T-helper 2 cell treated with Interferon-gamma antibody and Interleukin-4, amounts not matched to agents 100 ng/mL and 5 ng/mL, for 36 hours (primary cell): ENCODE data around the gene NRCAM. TPM values are rescaled to one million over a fixed set of nuclear protein-coding genes. Genes with fewer than 3 reads are reported as not detected.
"Not testable (repeated sequence)": the region's sequence is repeated elsewhere in the genome, so short reads cannot be mapped to it uniquely, and the experiment has no call there.

Experiments
- intact Hi-C: fragments of 100-400 bp; cut with micrococcal nuclease; formaldehyde crosslinking; loops from one replicate; pipeline ENCODE4 v1.15.1; 2023
- total RNA-seq: library from RNA; stranded (reverse); gene quantifications from 2 replicates; pipeline ENCODE4 v1.2.3, GENCODE V29; 2022

The NRCAM gene
- total RNA-seq = 0.16 TPM in 1 of 2 replicates, not detected in the other

DNA sequence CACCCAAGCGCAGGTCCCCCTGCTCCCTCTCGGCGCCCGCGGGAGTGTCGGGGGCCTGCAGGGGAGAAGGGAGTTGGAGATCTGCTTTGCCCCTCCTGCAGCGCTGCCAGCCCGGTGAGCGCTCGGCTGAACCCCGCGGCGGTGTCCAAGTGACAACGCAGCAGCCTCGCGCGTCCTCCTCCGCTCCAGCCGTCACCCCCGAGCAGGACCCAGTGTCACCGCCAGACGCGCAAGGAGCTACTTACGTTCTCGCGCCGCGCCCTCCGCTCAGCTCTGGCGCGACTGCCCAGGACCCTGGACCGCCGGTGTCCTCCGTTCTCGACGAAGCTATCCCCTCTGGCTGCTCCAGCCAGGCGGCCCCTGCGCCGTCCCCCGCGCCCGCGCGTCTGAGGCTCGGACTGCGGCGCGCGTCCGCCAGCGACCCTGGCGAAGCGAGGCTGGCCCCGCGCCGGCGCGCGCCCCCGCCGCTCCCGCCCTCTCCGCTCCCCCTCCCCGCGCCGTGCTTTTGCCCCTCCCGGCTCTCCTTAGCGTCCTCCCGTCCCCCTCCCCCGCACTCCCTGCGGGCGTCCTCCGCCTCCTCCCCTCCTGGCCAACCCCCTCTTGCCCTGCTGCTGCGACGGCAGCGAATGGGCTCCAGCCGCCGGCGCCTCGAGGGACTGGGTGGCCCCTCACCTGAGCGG is at the start of gene NRCAM:
NRCAM (minus strand) TSS at position 439 of the 680 bp plus-strand sequence. CDS start 216,372 bp downstream, outside the sequence.
- intact Hi-C loops = no loop called here

DNA sequence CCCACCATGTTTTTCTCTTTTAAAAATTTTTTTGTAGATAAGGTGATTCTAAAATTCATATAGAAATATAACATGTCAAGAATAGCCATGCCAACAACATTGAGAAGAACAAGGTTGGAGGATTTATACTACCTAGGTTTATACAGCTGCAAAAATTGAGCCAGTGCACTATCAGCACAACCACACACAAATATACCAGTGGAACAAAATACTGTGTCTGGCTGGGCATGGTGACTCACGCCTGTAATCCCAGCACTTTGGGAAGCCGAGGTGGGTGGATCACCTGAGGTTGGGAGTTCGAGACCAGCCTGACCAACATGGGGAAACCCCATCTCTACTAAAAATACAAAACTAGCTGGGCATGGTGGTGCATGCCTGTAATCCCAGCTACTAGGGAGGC is 48.3 kb upstream of the NRCAM start:
- intact Hi-C loops = not testable (repeated sequence)

DNA sequence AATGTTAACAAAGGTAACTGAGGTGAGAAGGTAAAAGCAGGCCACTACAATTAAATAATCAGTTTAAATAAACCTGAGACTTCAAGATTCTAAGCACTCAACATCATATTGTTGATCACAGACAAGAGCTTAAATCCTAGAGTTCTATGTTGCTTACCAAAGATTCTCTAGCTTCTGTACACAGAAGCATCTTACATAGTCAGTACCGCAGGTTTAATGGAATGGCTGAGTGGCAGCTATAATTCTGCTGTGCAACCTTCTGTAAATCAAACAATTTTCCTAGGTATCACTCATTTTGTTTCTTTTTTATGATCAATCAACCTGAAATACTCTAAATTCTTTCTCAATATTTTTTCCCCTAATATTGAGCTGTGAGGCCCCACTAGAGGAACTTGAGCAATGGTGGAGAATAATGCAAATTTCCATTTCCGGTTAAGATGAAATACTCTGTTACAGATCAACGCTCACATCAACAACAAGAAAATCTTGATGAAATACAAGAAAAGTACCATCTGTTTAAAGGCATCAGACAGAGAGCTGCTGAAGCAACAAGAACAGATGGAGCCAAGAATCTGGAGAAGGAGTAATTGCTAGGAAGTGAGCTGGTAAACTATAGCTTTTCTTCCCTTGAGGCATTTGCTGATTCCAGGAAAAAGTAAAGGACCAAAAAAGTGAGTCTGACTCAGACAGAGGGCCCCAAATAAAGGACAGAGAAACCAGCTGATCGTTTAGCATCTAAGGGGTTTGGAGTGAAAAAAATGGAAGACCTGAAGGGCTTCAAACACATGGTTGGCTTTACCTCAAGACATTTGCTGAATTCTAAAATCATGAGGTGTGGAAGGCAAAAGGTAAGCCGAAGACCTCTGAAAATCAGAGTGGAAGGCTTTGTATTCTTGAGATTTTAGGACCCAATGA is 47.1 kb upstream of the NRCAM start:
- intact Hi-C loops = no loop called here

DNA sequence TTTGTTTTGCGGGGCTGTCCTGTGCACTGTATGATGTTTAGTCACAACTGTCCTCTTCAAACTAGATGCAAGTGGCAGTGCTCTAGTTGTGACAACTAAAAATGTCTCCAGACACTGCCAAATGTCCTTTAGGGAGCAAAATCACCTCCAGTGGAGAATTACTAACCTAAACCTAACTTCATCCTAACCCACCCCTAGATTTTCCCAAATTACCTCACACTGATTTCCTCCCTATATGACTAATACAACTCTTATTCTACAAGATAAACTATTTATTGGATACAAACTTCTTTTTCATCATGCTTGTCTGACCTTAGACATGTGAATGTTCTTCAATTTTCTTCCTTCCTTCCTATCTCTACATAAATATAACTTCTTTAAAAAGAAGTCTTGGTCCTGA is 43.3 kb upstream of the NRCAM start:
- intact Hi-C loops = loop anchor here (5.0 kb wide), 1 partner anchor 47 kb away; no protein-coding TSS in a partner anchor

DNA sequence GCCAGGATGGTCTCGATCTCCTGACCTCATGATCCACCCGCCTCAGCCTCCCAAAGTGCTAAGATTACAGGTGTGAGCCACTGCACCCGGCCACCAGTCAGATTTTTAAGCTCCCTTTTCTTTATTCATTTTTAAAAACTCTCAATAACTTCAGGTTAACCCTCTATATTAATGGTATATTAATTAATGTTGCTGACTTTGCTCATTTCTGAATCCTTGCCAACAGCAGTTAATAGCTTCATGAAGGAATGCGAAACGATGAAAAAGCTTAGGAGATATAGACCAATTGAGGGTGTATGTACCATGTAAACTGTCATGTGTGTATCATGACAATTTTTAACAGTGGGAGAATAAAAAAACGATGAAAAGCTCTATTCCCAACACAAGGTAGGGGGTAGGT is 42.2 kb upstream of the NRCAM start:
- intact Hi-C loops = loop anchor here (5.0 kb wide), 1 partner anchor 46 kb away; no protein-coding TSS in a partner anchor

DNA sequence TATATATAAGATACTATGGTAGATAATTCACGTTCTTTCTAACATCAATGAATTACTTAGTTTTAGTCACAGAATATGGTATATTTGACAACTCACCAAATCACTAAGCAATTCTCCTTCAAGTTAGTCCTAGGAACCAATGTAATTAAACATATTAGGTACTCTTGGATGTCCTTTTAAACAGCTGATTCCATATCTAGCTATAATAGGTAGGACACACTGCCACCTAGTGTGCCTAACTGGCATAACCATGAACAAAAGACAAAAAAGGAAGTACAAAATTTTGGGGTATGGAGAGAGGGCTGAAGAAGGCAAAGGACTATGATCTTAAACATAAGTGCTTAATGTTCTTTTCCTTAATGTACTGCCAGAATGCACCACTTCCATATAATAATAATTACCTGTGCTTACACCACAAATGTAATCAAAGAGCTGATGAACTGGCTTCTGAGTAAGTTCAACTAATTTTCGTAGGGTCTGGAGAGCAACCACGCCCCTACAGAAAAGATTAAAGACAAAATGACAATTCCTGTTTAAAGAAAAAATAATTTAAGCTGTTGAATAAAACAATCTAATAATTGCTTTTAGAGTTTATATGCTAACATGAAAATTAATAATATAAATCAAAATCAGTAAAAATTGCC is 41.0 kb upstream of the NRCAM start:
- intact Hi-C loops = loop anchor here (1.0 to 5.0 kb wide), 2 partner anchors 45 to 316 kb away; no protein-coding TSS in a partner anchor

DNA sequence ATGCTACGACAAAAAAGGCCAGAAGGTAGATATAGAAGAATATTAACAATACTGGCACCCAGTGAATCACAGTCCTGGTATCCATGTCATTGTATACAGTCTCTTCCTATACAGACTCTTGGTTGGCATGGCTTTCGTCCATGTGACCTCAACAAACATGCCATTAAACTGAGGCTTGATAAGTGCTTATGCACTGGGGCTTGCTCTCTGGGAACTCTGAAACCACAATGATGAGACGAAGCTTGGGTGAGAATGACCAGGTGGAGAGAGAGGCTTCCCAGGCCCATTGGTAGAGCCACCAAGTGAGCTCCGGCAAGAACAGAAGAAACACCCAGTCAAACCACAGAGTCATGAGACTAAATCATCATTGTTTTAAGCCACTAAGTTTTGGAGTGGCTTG is 36.5 kb upstream of the NRCAM start:
- intact Hi-C loops = no loop called here

DNA sequence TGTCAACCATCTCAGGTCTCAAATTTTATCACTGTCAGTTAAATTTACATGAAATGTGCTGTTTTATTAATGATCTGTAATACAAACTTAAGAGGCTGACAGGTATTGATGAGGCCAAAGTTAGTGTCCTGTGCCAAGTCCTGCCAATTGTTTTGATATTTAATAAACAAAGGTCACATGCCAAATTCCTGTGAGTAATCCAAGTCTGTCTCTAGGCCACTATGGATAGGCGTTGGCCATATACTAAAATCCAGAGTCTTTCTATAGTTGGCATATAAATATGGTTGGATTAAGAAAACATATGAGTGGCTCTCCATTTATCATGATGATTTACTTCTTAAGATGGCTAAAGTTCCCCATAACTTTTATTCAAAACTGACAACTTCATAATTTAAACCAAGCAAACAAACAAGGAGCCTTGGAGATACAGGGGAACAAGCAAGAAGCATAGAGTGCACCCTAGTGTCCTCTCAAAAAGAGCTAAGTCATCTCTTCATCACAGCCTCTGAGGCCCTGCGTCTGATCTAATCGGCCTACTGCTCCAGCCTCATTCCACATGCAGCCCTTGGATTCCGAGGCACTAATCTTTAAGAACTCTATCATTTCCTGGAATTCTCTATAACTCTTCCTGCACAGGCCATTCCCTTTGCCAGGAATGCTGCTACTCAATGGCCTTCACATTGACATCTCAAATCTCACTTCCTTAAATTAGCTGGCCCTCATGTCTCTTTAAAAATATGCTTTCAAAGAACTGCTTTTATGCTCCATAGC is 32.7 kb upstream of the NRCAM start:
- intact Hi-C loops = no loop called here

DNA sequence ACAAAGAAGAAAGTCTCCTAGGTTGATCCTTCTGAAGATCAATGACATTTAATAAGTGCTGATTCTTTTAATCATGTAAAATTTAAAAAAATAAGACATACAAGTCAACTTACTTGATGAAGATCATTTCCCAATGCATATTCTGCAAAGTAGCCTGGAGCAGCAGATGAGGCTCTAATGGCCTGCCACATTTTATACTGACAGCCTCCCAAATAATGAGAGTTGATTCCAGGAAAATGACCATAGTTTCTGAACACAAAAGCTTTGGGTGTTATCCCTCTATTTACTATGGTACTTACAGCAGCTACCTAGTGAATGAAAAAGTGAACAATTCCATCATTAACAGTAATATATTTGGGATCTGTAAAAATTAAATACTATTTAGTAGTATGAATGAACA is 31.4 kb upstream of the NRCAM start:
- intact Hi-C loops = no loop called here

DNA sequence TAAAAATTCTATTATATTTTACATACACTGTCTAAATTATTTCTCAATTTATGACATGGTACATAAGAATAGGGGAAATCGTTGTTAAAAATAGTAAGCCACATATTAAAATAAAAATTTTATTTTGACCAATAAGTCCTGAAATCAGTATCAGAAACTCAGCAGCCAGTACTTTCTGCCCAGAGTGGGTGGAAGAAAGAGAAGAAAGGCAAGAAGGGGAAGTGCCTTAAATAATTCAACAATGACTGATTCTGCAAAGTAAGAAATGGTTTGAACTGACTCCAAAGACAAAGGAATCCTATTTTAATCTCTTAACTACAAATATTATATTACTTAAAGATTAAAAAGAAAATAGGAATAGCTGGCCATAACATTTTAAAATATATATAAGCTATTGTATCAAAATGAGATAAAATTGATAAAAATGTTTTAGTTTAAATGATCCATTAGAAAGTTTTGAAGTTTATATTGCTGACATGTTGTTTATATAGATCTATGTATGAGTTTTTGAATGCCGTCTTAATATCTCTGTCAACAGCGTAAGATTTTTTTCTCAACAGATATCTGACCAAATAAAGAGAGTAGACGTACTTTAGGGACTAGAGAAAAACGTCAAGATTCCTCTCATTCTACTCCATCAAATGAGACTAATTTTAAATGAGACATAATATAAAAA is 30.2 kb upstream of the NRCAM start:
- intact Hi-C loops = no loop called here

DNA sequence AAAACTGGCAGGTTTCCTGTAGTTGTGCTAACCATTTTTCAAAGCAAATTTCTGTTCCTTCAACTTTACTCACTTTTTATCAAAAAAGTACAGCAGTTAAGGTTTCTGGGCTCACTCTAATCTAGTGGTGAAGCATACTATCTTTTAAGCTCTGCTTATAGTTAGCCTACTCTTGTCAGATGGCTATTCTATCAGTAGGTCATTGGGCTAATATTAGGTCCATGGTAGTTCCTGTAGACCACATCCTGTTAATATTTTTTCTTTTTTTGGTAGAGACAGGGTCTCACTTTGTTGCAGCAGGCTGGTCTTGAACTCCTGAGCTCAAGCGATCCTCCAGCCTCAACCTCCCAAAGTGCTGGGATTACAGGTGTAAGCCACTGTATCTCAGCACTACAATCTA is 27.9 kb upstream of the NRCAM start:
- intact Hi-C loops = no loop called here

DNA sequence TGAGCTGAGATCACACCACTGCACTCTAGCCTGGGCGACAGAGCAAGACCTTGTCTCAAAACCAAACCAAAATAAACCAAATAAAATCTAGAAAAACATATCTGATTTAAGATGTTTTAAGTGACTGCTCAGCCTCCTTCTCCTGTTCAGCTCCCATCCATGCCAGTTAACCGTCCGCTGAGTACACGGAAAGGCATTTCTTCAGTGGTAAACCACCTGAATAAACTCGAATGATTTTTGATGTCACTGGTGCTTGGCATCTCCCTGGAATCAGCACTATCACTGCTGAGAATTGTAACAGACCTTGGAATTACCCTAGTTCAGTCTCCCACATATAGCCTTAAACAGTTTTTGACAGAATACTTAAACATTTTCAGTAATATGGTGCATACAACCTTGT is 24.1 kb upstream of the NRCAM start:
- intact Hi-C loops = no loop called here

DNA sequence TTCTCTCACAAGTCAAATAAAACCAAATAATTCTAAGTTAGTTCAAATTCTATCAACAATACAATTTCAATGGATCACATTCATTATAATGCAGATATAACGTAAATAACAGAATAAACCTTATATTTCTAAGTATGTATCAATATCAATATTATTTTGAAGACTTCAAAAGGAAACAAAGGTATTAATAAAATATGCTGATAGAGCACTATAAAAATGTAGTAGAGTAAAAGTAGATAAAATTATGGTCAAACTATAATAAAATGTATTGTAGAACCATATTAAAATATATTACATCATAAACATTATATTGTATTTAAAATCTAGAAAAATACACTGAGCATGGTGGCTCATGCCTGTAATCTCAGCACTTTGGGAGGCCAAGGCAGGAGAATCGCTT is 23.5 kb upstream of the NRCAM start:
- intact Hi-C loops = no loop called here

DNA sequence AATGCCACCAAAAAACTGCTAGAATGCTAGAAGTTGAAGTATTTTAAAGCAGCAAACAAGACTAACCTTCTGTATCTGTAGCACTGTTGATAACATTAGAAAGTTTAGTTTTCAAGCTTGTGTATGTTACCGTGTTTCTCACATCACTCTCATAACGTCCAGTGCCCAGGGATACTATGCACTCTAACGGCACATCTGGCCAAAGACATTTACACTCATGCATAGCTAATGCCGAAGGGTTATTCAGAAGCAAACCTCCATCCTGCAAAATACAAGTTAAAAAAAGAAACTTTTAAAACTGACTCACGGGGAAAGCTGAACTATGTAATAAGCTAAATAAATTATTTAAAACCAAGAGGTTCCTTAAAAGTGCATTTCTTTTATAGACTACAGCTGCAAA is 22.9 kb upstream of the NRCAM start:
- intact Hi-C loops = no loop called here

DNA sequence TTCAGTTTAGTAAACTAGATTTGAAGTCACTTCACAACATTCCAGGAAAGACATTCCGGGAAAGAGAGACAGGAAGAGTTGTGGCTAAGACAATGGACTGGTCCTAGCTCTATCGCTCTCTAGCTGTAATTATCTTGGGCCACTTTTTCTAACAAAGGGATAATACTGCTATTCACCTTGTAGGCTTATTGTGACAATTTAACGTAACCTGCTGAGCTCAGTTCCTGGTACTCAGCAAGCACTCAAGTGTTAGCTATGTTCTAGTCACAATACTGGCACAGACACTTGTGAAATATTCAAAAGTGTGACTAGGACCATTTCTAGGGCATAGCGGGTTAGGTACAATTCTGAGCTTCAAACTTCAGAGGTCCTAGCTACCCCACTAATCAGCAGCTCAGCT is 12.0 kb upstream of the NRCAM start:
- intact Hi-C loops = no loop called here

DNA sequence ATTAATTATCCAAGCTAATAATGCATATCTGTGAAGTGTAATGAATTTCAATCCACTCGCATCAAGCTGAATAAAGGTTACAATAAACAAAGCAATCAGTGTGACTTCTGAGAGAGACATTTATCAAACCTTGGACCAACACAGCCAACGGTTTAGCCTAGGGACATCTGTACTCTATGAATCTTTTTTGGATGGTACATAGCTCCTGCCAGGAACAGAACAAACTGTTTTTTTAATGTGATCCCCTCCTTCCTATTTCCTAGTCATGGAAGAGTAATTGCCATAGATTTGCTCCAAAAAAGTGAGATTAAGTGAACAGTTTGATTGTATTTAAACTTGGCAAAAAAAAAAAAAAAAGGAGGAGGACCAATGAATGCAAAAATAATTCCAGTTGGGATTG is 11.2 kb upstream of the NRCAM start:
- intact Hi-C loops = no loop called here

DNA sequence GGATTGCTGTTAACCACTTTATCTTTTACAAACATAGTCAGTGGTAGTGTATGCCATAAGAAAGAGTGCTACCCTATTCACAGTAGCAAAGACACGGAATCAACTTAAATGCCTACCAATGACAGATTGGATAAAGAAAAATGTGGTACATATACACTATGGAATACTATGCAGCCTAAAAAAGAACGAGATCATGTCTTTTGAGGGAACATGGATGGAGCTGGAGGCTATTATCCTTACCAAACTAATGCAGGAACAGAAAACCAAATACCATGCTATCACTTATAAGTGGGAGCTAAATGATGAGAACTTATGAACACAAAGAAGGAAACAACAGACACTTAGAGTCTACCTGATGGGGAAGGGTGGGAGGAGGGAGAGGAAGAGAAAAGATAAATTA is 10.1 kb upstream of the NRCAM start:
- intact Hi-C loops = not testable (repeated sequence)

DNA sequence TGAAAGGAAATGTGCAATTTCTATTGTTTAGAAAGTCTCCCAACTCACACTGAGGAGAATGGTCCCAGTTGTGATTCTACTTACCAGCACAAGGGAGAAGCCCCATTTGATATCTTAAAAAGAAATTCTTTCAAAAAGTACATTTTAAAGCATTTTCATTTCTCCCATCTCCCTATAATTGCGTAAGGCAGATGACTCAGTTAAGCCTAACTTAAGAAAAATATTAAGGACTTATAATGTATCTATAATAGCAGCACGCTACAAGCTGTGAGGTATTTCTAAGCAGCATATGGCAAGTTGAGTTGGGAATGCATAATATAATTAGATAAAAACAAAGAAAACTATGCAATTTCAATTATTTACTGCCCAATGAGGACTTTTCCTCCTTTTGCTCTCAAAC is 8.5 kb upstream of the NRCAM start:
- intact Hi-C loops = no loop called here

DNA sequence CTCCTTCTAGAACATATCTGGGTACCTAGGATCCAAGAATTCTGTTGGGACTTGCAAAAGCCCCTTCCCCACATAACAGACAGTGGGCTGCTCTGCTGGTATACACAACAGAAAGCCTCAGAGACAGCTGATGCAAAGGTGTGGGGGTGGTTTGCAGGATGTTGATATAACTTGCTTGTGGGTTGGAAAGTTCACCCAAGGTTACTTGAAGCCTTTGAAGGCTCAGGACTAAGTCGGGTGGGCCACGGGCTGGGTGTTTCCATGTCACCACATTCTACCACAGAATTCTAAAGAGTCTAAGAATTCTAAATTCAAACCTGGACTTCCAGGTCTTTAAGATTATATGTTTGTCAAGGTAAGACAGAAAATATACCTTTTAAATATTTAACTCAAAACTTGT is 7.4 kb upstream of the NRCAM start:
- intact Hi-C loops = no loop called here

DNA sequence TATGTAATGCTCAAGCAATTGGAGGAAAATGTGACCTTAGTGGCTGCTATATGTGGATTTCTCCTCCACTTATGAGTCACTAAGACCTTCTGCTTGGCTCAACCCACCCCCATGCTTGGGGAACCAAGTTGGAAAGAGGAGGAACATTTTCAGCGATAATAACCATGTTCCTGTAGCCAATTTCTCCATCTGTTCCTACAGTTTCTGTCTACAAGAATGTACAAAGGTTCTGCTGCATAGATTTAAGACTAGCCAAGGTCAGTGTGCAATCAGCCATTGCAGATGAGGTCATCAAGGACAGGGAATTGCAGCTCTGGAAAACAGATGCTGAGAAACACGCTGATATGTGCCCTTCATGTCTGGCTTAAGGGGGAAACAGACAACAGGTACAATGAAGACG is 5.6 kb upstream of the NRCAM start:
- intact Hi-C loops = loop anchor here (2.0 kb wide), 1 partner anchor 281 kb away; no protein-coding TSS in a partner anchor
